Body of pancreas (tissue), 4 donors: ENCODE measurements around the gene KRTAP10-5.

Experiments used
- CTCF ChIP-seq, 7 experiments: fragments of 450-650 bp in 4 of 7; fragments of 200-600 bp in 3 of 7; sonication (generic) in 3 of 7; IDR thresholded peaks; one replicate each; pipeline ENCODE4 v1.5.1; 2016 to 2019; ENCODE audit warnings: antibody characterized with exemption in 7 of 7
- POLR2A ChIP-seq, 3 donors: fragments of 450-650 bp; IDR thresholded peaks; one replicate each; pipeline ENCODE4 v1.6.1; 2016; ENCODE audit warnings: antibody characterized with exemption in 3 of 3, mild to moderate bottlenecking in 2 of 3

GRCh38 chr21:44532712-44533111 is 47.7 kb downstream of the KRTAP10-5 start:
- TF ChIP-seq CTCF (IDR thresholded peaks at IDR 0.05) = no peak
- no peak for TF ChIP-seq POLR2A (IDR thresholded peaks at IDR 0.05)
